GM23248 (cell line): Measurements from ENCODE around the gene ZNF831. TPM values are rescaled to one million over a fixed set of nuclear protein-coding genes. Genes with fewer than 3 reads are reported as not detected.

Experiments
- DNase-seq: peaks from one replicate; pipeline ENCODE4 v3.0.0-alpha.2; 2015
- H2AFZ ChIP-seq: fragments of 200-600 bp; sonication (generic); 2 replicates; pipeline ENCODE4 v1.6.1; 2016; ENCODE audit warnings: antibody characterized with exemption
- H3F3A ChIP-seq: fragments of 200-600 bp; sonication (generic); 2 replicates; pipeline ENCODE4 v1.6.1; 2016; ENCODE audit warnings: mild to moderate bottlenecking, antibody characterized with exemption, mixed run types; ENCODE audit not compliant: insufficient read depth
- H3K27ac ChIP-seq: fragments of 200-600 bp; sonication (generic); 2 replicates; pipeline ENCODE4 v1.5.1; 2016; ENCODE audit warnings: mild to moderate bottlenecking
- H3K27me3 ChIP-seq: fragments of 200-600 bp; sonication (generic); replicated peaks from 2 replicates; pipeline ENCODE4 v1.6.1; 2016; ENCODE audit warnings: mild to moderate bottlenecking; ENCODE audit not compliant: insufficient read depth
- H3K36me3 ChIP-seq: fragments of 200-600 bp; sonication (generic); 2 replicates; pipeline ENCODE4 v1.6.1; 2016; ENCODE audit warnings: low read depth, mild to moderate bottlenecking
- H3K4me1 ChIP-seq: fragments of 200-600 bp; sonication (generic); 2 replicates; pipeline ENCODE4 v1.6.1; 2016; ENCODE audit warnings: mild to moderate bottlenecking; ENCODE audit not compliant: insufficient read depth
- H3K4me2 ChIP-seq: fragments of 200-600 bp; sonication (generic); one replicate; pipeline ENCODE4 v1.6.1; 2016; ENCODE audit warnings: mild to moderate bottlenecking; ENCODE audit not compliant: unreplicated experiment
- H3K4me3 ChIP-seq: fragments of 200-600 bp; sonication (generic); 2 replicates; pipeline ENCODE4 v1.5.1; 2016; ENCODE audit warnings: mild to moderate bottlenecking
- H3K79me2 ChIP-seq: fragments of 200-600 bp; sonication (generic); 2 replicates; pipeline ENCODE4 v1.6.1; 2016; ENCODE audit warnings: mild to moderate bottlenecking; ENCODE audit not compliant: insufficient read depth
- H3K9ac ChIP-seq: fragments of 200-600 bp; sonication (generic); 2 replicates; pipeline ENCODE4 v1.6.1; 2016; ENCODE audit warnings: mild to moderate bottlenecking
- H3K9me2 ChIP-seq: fragments of 200-600 bp; sonication (generic); 2 replicates; pipeline ENCODE4 v1.6.1; 2016; ENCODE audit warnings: mixed run types, mild to moderate bottlenecking, moderate library complexity; ENCODE audit not compliant: insufficient read depth
- H3K9me3 ChIP-seq: fragments of 200-600 bp; sonication (generic); one replicate; pipeline ENCODE4 v1.6.1; 2017; ENCODE audit warnings: low read depth
- H4K20me1 ChIP-seq: fragments of 200-600 bp; sonication (generic); 2 replicates; pipeline ENCODE4 v1.6.0; 2016; ENCODE audit not compliant: insufficient read depth
- EZH2 ChIP-seq: fragments of 200-600 bp; sonication (generic); IDR thresholded peaks from 2 replicates; pipeline ENCODE4 v1.6.1; 2018; ENCODE audit warnings: antibody characterized with exemption, mild to moderate bottlenecking; ENCODE audit not compliant: insufficient read depth, poor library complexity, severe bottlenecking
- EZH2phosphoT487 ChIP-seq: fragments of 200-600 bp; sonication (generic); IDR thresholded peaks from 2 replicates; pipeline ENCODE4 v1.6.1; 2018; ENCODE audit warnings: antibody characterized with exemption, moderate library complexity, mild to moderate bottlenecking, low read depth; ENCODE audit not compliant: insufficient read depth
- WGBS, 2 experiments: methylation state at CpG; one replicate each; pipeline ENCODE4 v1.1.6; 2015 to 2017; ENCODE audit warnings: low lambda C conversion rate in 2 of 2, low coverage in 1 of 2; ENCODE audit errors: missing lambda C conversion rate in 2 of 2; 5-methylcytosine and 5-hydroxymethylcytosine counted together
- in situ Hi-C: fragments of 300-500 bp; cut with MboI; formaldehyde crosslinking; loops from 2 replicates; pipeline ENCODE4 v1.15.0; 2020
- polyA plus RNA-seq: library from polyadenylated mRNA; unstranded; fragments of >200 nt; fragmentation: Nextera tagmentation; extraction: Ambion mirVana; gene quantifications from 2 replicates; pipeline ENCODE4 v1.2.1, GENCODE V29; 2016
- total RNA-seq: library from RNA; depleted of rRNA; stranded (reverse); fragments of >200 nt; shearing (Covaris generic); gene quantifications from 2 replicates; pipeline ENCODE4 v1.2.3, GENCODE V29; 2014

Gene ZNF831
- total and polyA plus RNA-seq, 2 experiments from 2014 or later: not detected

GRCh38 chr20:59195316-59195993, 31.8 kb downstream of the ZNF831 start:
- Histone ChIP-seq H3K27ac (no peak overlapping the region), H3F3A (no peaks in the 10 kb centered on the region), H2AFZ (no peak overlapping the region), H3K4me1 (no peaks in the 10 kb centered on the region), H3K4me2 (no peak overlapping the region), H3K9me2 (no peaks in the 10 kb centered on the region), H3K9me3 (no peaks in the 10 kb centered on the region), H4K20me1 (no peaks in the 10 kb centered on the region), H3K4me3 (no peak overlapping the region), H3K9ac (no peak overlapping the region), H3K79me2 (no peaks in the 10 kb centered on the region), H3K36me3 (no peaks in the 10 kb centered on the region), H3K27me3 (no peaks in the 10 kb centered on the region)
- in situ Hi-C loops: no loop called here
- 57 to 59% methylated on average over 18 of the region's 18 CpGs for WGBS, 2 experiments
- TF ChIP-seq EZH2: no peak
- no peak for TF ChIP-seq EZH2phosphoT487
- DNase-seq: no peak

GRCh38 chr20:59204165-59204894, 40.7 kb downstream of the ZNF831 start:
- Histone ChIP-seq H3K9ac (no peak overlapping the region), H3K36me3 (no peaks in the 10 kb centered on the region), H4K20me1 (no peaks in the 10 kb centered on the region), H3K27ac (no peak overlapping the region), H3K79me2 (no peaks in the 10 kb centered on the region), H3K27me3 (peaks cover 21% of the 10 kb centered on the region; the same call in 1 of the 2 replicates), H3K4me3 (no peak overlapping the region), H3K9me3 (no peaks in the 10 kb centered on the region), H3K4me1 (no peaks in the 10 kb centered on the region), H3K9me2 (no peaks in the 10 kb centered on the region), H3K4me2 (no peak overlapping the region), H2AFZ (no peak overlapping the region), H3F3A (no peaks in the 10 kb centered on the region)
- 38 to 42% methylated on average over 10 of the region's 10 CpGs for WGBS, 2 experiments
- no peak for TF ChIP-seq EZH2
- TF ChIP-seq EZH2phosphoT487: no peak
- in situ Hi-C loops: no loop called here
- DNase-seq: no peak

GRCh38 chr20:59205044-59205443, 41.4 kb downstream of the ZNF831 start:
- DNase-seq: no peak
- Histone ChIP-seq H3K9ac (no peak overlapping the region), H3K9me3 (no peaks in the 10 kb centered on the region), H3K36me3 (no peaks in the 10 kb centered on the region), H2AFZ (no peak overlapping the region), H3F3A (no peaks in the 10 kb centered on the region), H3K27ac (no peak overlapping the region), H3K79me2 (no peaks in the 10 kb centered on the region), H4K20me1 (no peaks in the 10 kb centered on the region), H3K9me2 (no peaks in the 10 kb centered on the region), H3K4me3 (no peak overlapping the region), H3K4me2 (no peak overlapping the region), H3K27me3 (peaks cover 21% of the 10 kb centered on the region; the same call in 1 of the 2 replicates), H3K4me1 (no peaks in the 10 kb centered on the region)
- no peak for TF ChIP-seq EZH2phosphoT487
- TF ChIP-seq EZH2: no peak
- in situ Hi-C loops: no loop called here
- WGBS, 2 experiments: 50 to 51% methylated on average over 6 of the region's 6 CpGs

- H3K9me3 ChIP-seq: no peaks in the 10 kb centered on the region
- peaks cover 18% of the 10 kb centered on the region; the same call in 1 of the 2 replicates for H3K27me3 ChIP-seq
- TF ChIP-seq EZH2 (no peak), EZH2phosphoT487 (no peak)
- no peak overlapping the region for H3K9ac ChIP-seq
- no peaks in the 10 kb centered on the region for H3K79me2 ChIP-seq
- in situ Hi-C loops: no loop called here
- H3K36me3 ChIP-seq: no peaks in the 10 kb centered on the region
- H3K9me2 ChIP-seq: no peaks in the 10 kb centered on the region
- no peak overlapping the region for H3K4me2 ChIP-seq
- WGBS, 2 experiments: 40 to 41% methylated on average over 2 of the region's 2 CpGs
- no peak for DNase-seq
- H3K4me3 ChIP-seq: no peak overlapping the region
- H3K27ac ChIP-seq: no peak overlapping the region
- H2AFZ ChIP-seq: no peak overlapping the region
- no peaks in the 10 kb centered on the region for H3K4me1 ChIP-seq
- H3F3A ChIP-seq: no peaks in the 10 kb centered on the region
- H4K20me1 ChIP-seq: no peaks in the 10 kb centered on the region
Observed at GRCh38 chr20:59207235-59207634, 43.6 kb downstream of the ZNF831 start.
